Measurements from ENCODE around the gene SH2B2.

The SH2B2 gene

GRCh38 chr7:102286237-102287110, at the start of gene SH2B2:
SH2B2 (plus strand) TSS chr7:102286868; CDS start chr7:102300551, 13,683 bp downstream.
- peak; percentile 73 for DNase-seq

GRCh38 chr7:102239206-102239820, 47.4 kb upstream of the SH2B2 start:
- DNase-seq, result no peak

- DNase-seq, result no peak
These were observed 45.2 kb upstream of the SH2B2 start for GRCh38 chr7:102241431-102241830.

DNA sequence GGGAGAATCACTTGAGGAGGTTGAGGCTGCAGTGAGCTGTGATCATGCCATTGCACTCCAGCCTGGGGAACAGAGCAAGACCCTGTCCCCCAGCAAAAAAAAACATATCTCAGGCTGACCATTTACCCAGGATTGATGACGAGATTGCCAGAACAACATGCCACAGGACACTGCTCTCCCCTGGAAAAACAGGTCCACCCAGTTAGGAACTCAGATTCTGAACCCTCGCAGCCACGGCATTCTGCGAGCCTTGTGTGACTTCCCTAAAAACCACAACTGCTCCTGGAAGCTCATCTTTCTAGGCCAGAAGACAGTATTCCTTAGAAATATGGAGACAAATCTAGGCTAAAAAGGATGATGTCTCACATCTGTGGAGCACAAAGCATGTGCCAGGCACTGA, 42.1 kb upstream of the SH2B2 start:
- no peak for DNase-seq

GRCh38 chr7:102248081-102248455, 38.6 kb upstream of the SH2B2 start:
- DNase-seq, result no peak

DNA sequence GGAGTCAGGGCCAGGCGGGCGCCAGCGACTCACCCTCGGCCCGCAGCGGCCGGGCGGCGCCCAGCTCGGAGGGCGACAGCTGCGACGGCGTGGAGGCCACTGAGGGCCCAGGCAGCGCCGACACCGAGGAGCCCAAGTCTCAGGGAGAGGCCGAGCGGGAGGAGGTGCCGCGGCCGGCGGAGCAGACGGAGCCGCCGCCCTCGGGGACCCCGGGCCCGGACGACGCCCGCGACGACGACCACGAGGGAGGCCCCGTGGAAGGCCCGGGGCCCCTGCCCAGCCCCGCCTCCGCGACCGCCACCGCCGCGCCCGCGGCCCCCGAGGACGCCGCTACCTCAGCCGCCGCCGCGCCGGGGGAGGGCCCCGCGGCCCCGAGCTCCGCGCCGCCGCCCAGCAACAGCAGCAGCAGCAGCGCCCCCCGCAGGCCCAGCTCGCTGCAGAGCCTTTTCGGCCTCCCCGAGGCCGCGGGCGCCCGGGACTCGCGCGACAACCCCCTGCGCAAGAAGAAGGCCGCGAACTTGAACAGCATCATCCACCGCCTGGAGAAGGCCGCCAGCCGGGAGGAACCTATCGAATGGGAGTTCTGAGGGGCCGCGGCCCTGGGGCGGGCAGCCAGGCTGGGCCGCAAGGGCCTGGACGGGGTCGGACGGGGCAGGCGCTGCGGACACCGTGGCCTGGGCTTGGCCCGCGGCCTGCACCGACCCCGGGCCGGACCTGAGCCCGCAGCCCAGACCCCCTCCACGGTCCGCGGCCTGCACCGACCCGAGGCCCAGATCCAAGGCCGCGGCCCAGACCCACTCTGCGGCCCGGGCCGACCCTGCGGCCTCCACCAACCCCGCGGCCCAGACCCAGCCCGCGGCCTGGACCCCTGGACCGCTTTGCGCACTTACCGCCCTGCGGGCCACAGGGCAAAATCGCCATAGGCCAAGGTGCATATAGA, 37.9 kb upstream of the SH2B2 start:
- no peak for DNase-seq

DNA sequence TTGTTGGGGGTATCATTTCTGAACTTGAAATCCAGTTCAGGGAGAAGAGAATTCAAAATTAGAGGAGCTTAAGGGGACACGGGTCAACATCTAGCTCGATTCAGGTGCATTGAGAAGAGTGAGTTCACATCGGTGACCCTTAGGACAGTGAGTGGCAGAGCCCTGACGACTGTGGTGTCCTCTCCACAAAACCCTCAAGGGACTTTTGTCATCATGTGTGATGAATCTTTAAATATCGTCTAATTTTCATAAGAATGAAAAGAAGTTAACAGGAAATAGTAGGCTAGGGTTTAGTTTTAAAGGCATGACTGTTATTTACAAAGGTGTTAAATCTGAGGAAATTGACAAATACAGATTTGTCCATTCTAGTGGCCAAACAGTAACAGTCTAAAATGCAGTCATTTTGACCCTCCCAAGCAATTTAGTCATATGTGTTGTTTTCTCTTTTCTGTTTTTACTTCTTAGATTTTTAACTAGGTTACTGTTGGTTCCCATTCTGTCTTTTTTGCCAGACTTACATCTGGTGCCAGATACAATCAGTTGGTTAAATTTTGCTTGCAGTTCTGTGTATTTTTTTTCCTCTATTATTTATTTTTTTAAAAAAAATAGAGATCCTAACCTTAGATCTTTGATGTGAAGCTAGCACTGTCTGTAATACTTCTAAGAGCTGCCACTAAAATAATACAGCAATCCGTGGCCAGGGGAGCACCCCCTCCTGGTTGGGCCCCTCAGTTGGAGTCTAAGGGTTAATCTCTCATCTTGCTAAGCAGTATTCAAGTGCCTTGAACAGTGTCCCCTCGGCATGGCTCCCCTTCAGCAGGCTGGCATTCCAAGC, 34.9 kb upstream of the SH2B2 start:
- no peak for DNase-seq

DNA sequence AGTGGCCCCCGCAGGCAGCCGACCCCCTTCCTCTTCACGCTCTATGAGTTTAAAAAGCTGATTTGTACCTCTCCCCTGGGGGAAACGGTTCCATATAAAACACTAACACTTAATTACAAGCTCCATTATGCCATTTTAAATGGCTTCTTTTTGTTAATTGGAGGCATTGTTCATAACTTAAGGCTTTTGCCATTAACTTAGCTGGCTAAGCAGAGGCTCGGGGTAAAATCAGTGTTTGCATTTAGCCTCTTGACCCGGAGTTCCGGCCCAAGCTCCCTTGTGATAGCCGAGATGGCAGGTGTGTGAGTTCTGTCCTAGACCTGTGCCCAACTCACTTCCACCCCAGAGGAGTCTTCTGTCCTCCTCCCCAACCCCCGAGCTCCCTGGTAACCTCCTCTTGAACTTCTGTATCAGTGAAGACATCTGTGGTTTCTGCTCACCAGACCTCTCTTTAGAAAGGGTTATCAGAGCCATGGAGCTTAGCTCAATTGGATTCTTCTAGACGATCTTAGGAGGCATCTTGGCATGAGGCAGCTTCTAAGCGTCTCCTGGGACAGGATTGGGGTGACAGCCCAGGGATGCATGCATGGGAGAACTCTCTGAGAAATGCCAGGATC, 34.2 kb upstream of the SH2B2 start:
- no peak for DNase-seq

DNA sequence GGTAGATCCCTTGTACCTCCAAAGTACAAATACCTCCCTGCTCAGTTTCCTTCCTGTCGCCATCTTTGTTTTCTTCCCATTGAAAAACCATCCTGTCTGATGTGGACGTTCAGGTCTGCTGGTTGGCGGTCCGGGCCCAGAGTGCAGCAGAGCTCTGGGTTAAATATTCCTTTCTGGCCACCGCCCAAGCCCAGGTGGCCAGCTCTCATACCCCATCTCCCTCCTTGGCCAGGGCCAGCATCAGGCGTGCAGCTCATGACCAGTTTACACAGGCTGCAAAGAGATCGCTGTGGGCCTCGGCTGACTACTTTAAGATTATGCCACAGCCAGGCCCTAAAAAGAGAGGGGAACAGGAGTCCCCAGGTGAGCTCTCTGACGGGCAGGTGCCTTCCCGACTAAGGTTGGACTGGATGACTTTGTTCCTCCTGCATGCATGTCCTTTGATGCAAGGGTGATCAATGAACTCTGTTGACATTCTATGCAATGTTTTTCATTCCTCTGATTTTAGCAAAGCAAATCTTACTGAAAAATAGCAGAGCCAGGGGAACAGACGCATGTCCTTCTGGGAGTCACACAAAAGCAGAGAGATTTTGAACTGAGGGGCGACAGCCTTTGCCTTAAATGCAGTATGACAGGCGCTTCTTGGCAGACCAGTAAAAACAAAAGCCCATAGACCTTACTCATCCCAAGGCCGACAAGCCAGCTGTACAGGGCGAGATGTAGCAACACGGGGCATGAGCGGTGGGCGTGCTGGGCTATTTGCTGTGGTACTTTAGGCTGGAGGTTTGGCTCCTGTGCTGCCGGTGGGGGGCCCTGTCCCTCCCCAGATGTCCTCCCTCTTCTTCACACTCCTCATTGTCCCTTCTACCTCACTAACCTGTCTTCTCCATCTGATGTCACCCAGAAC, 33.3 kb upstream of the SH2B2 start:
- DNase-seq, result no peak

DNA sequence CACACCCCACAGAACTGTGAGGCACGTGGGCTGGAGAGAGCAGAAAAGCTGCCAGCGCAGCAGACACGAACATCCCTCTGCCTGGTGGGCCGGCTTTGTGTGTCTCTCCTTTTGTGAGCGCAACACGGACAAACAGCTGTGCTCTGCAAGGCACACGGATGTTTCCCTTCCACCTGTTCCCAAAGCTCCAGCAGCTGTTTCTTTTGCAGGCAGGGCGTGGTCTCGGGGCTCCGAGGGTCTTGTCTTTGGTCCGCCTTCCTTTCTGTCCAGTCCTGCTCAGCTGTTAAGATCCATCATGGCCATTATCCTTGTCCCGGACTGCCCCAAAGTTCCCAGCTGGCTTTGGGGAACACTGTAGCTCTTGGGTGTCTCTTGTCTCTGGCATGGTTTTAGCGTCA, 32.7 kb upstream of the SH2B2 start:
- no peak for DNase-seq

- no peak for DNase-seq
These were observed 32.1 kb upstream of the SH2B2 start for GRCh38 chr7:102254521-102254920.

- DNase-seq, result no peak
These were observed 31.2 kb upstream of the SH2B2 start for GRCh38 chr7:102255501-102255900.

DNA sequence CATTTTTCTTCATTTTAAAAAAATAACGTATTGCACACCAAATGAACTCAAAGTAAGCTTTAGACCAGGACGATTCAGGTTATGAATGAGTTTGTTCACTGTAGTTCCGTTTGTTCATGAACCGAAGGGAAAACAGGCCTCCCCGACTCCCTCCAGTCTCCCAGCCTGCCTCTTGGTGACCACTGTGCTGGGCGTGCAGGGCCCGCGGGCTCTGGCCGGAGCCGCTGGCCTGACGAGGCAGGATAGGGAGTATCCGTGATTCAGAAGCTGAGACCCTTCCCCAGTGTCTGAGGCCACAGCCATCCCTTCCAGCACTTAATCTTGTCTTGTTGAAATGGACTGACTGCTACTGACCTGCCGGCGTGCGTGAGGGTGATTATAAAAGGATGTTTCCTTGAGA, 30.8 kb upstream of the SH2B2 start:
- no peak for DNase-seq

DNA sequence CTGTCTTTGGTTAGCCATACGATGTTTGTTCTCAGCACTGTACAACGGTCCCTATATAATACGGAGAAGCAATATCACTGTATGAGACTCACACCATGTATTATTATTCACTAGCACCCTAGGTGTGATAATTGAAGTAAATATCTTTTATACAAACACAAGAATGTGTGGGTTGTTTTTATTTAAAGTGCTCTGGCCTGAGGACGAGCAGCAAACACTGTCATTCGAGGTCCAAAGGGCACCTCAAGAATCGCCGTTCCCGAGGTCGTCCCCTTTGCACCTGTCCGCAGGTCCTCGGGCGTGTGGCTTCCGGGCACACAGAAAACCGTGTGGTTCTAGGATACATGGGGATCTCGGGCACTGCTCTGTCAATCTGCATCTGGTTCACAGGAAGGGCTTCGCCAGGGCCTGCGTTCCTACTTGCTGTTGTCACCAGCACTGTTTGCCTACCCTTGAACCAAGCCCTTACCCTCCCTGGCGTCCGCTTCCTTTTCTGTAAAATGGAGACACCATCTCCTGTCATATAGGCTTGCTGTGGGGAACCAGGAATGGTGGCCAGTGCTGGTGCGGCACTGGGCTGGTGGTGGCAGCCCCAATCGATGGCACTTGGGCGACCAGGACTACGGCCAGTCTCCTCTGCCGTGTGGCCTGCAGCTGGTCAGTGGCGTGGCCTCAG, 28.5 kb upstream of the SH2B2 start:
- no peak for DNase-seq

- DNase-seq, result no peak
These were observed 27.9 kb upstream of the SH2B2 start for GRCh38 chr7:102258749-102259107.

GRCh38 chr7:102260856-102261255, 25.8 kb upstream of the SH2B2 start:
- no peak for DNase-seq

GRCh38 chr7:102261451-102261850, 25.2 kb upstream of the SH2B2 start:
- DNase-seq, result no peak

- no peak for DNase-seq
These were observed 24.1 kb upstream of the SH2B2 start for GRCh38 chr7:102262546-102262945.

DNA sequence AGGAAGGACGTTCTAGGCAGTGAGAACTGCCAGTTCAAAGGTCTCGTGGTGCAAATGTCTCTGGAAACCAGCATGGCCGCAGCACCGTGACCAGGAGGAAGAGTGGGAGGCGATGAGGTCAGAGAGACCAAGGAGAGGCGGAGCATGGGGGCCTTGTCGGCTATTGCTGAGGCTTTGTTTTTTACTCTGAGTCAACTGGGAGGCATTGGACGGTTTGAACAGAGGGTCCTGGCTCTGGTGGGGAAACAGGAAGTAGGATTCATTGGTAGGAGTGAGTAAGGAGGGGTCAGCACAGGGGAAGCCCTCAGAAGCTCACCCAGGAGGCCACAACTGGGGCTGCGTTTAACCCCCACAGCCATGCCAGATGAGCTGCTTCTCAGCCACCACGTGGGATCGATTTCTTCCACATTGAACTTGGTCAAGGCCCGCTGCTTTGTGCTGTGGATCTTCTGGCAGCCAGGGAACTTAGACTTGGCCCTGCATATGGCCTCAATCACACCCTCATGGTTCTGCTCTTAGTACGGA, 22.2 kb upstream of the SH2B2 start:
- DNase-seq, result no peak

GRCh38 chr7:102266541-102266940, 20.1 kb upstream of the SH2B2 start:
- no peak for DNase-seq

All from activated CD8-positive, alpha-beta memory T cell treated with anti-CD3 and anti-CD28 coated beads, Interleukin-2, amount 50 U/mL, for 48 hours (primary cell).